ENCODE measurements around the gene CXCL8.
"Not testable (repeated sequence)": the region's sequence is repeated elsewhere in the genome, so short reads cannot be mapped to it uniquely, and the experiment has no call there.

CXCL8 gene

DNA sequence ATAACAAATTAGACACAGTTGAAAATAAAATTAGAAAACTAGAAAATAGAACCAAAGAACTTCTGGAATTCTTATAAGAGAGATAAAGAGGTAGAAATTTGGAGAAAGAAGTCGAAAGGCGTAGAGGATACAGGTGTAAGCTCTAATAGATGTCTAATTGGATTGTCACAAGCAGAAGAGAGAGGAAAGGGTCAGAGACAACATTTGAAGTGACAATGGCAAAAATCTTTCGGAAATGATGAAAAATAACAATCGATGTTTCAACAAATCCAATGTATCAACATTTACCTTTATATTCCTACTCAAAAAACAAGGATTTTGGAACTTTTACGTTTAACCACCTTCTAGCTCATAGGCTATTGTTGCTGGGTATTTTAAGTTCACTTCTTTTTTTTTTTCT, 3.8 kb downstream of the CXCL8 start:
- DNase-seq: no peak

DNA sequence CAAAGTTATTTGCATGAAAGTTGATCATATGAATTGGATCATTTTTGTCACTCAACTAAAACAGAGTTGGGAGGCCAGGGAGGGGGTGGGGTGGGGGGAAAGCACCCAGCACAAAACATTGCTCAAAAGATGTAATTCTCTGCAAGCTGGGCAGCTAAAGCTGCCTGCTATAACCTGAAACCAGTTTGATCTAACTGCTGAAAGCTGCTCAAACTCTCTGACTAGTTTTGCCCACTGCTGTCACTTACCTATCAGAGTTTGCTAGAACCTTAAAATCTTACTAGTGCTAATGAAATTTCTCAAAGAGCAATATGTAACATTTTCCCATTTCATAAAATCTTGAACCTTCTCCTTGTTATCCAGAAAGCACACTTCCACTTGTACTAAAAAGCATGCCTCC, 10.4 kb downstream of the CXCL8 start:
- DNase-seq: no peak

DNA sequence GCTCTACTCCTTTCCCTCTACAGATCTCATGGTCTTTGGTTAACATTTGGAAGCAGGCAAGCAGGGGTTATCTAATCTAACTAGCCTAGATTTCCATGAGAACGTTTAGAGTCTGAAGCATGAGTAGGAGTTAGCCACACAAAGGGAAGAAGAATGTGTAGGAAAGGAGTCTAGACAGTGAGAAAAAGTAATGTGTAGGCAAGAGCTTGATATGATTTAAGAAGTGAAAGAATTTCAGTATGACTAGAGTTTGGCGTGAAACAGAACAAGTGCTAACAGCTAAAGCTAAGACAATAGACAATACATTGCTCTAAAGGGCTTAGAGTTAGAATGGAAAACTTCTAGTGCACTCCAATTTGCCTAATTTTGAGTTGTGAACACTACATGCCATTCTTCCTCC, 10.8 kb downstream of the CXCL8 start:
- DNase-seq: no peak

DNA sequence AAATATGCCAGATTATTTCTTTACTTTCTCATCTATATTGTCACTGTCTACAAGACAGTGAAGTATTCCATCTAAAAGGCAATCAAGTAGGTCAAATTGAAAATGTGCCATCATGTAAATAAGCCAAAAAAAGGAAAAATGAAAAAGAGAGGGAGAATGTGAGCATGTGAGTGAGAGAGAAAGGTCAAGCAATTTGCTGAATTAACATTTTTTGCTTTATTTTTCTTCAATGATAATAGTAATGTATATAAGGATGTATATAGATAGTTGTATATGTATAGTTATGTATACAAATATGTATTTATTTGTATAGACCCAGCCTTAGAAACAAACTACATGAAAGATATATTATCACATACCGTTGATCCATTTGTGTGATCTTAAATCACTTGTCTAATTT, 11.5 kb downstream of the CXCL8 start:
- DNase-seq: no peak

DNA sequence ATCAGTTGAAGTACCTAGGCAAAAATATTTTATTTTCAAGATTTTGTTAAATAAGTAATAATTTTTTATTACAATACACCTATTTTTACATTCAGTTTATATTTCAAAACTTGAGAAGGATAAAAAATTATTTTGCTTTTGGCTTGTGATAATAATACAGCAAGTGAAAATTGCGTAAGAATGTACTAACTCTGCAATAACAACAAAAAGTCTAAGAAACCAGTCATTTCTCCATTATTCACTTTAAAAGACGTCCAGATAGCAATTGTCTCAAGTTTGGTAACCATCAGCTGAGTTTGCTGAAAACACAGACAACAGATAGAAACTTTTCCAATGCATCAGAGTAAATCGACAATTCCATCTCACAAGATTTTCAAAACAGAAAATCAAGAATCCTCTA, 12.1 kb downstream of the CXCL8 start:
- no peak for DNase-seq

DNA sequence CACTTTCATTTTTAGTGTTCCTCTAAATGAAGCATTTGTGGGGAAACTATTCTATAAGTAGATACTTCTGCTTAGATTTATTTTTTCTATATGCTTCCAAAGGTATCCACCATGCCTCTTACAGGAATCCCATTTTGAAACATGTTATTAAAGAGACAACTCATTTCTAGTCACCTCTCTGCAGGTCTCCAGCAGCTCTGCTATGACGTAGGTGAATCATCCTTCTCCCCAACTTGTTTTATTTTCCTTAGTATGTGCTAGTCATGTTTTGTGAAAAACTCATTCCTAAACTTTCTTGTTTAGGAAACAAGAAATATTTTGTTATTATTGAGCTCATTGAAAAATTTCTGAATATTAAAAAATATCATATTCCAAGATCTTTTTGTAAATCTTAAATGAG, 12.8 kb downstream of the CXCL8 start:
- DNase-seq: no peak

DNA sequence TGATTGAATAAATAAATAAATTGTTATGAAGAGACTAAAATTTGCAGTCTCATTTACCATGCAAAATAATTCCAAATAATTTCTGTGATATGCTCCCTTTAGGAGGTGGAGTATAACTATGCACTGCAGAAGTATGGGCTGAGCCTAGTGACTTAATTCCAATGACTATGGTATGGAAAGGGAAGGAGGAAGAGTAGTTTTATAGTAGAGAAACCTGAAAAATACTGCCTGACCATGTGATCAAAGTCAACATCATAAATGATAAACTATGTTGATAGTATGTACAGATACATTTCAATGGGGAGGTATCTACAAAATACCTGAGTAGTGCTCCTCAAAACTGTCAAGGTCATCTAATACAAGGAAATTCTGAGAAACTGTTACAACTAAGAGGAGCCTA, 14.6 kb downstream of the CXCL8 start:
- no peak for DNase-seq

DNA sequence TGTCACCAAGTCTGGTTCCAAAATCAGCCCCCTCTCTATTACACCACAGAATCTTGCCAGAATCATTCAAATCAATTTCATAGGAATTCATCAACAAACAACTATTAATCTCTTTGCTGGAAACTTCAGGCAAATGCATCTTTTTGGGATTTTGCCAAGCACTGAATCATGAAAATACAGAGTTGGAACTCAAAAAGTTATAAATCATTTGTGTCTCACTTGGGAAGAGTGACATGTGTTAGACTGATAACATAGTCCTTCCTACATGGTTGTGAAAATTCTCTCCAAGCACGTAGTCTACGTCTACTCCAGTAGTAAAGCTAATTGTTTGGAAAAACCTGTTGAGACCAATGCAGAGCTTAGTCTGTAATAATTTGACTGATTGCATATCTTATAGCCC, 19.0 kb downstream of the CXCL8 start:
- no peak for DNase-seq

DNA sequence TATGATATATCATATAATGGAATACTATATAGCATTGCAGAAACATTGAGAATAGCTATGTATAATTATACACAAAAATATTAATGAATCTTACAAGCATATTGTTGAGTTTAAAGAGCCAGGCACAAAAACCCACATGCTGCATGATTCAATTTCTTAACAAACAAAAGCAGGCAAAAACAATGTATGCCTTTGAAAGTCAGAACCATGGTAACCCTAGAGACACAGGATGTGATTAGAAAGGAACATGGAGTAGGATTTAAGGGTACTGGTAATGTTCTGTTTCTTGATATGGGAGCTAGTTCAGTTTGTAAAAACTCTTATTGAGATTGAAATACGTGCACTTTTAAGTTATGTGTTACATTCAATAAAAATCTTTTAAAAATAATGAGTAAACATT, 21.5 kb downstream of the CXCL8 start:
- DNase-seq: no peak

DNA sequence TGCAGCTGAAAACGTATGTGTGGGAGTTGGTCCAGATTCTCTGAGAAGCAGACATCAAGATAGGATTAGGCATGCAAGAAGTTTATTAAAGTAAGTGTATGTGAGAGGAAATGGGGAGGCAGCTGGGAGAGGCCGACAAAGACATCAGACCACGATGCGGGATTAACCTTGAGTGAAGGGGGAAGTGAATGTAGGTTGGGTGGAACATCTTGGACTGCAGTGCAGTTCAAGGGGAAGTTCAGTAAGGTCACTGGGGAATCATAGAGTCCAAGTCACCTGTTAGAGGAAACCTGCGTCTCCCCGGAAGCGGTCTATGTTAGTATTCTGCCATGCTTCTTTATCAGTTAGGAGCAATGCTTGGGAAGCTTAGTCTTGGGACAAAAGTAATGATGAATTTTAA, 22.0 kb downstream of the CXCL8 start:
- no peak for DNase-seq

DNA sequence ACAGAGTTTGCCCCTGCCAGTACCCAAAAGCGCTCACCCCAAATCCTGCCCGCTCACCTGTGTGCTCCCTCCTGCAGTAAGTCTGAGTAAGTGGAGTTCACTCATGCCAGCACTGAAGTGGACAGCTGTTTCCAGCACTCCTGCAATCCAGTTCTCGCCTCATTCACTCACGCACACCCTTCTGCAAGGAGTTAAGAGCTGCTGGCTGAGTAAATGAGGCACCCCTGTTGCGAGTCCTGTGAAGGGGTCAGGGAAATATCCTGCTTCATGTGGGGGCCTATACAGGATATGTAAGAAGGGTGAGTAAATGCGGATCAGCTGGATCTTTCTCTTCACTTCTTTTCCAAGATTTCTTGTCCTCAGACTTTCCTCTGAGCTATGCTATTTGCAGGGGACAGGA, 23.5 kb downstream of the CXCL8 start:
- no peak for DNase-seq

DNA sequence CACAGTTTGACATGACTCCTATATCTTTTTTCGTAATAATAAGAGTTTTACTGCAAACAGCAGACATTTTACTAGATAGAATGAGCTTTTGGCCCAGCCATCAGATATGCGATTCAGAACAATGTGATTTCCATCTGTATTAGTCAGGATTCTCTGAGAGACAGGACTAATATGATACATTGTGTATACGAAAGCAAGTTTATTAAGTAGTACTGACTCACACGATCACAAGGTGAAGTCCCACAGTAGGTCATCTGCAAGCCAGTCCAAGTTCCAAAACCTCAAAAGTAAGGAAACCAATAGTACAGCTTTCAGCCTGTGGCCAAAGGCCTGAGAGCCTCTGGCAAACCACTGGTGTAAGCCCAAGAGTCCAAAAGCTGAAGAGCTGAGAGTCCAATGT, 24.1 kb downstream of the CXCL8 start:
- no peak for DNase-seq

DNA sequence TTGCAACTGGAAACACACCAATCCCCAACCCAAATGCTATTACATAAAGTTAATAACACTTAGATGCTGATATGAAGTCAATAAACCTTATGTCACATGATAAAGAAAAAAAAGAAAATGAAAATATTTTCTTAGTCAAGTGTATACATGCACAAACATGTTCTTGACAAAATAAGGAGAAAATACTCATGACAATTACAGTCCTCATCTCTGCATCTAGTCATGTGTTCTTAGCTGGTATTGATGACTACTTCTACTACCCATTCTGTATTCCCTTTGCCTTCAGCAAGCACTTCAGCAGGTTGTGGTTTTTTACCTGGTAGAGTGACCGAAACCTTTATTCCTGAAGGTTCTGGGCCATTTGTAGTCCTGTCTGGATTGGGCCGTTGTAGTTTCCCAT, 24.9 kb downstream of the CXCL8 start:
- DNase-seq: no peak

DNA sequence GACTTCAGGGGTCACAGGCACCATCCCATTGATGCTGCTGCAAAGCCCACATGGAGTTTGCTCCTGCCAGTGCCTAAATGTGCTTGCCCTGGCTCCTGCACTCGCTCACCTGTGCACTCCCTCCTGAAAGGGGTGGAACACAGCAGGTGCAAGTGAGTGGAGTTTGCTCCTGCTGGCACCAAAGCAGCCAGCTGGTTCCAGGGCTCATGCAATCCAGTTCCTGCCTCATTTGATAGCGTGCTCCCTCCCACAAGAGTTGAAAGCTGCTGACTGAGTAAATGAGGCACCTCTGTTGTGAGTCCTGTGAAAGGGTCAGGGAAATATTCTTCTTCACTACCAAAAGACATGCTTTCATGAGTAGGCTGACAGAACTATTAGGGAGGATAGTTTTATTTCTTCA, 30.5 kb downstream of the CXCL8 start:
- DNase-seq: peak; percentile 40

DNA sequence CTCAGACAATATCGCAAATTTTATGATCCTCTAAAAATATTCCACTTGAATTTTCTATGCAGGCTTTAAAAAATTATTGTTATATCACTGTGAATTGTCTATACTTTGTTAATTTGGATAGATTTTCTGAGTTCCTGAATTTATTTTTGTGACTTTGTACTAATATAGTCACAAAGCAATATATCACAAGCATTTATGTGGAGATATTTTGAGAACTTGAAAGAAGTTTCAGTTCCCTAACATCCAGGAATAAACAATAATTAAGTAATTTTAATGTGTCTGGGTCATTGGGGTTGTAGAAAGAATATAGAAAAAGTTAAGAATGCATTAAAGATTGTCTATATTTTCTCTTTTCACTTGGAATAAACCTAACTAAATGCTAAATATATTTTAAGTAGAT, 32.0 kb downstream of the CXCL8 start:
- DNase-seq: no peak

DNA sequence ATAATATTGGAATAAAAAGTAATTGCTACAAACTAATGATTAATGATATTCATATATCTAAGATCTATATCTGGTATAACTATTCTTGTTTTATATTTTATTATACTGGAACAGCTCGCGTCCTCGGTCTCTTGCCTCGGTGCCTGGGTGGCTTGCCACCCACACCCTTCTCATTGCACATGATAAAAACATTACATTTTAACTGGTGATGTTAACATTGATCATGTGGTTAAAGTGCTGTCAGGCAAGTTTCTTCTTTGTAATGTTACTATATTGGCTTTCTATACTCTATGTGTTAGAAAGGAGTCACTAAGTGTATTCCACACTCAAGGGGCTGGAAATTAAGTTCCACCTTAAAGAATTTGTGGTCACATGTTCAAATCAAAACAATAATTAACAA, 34.0 kb downstream of the CXCL8 start:
- DNase-seq: not testable (repeated sequence)

DNA sequence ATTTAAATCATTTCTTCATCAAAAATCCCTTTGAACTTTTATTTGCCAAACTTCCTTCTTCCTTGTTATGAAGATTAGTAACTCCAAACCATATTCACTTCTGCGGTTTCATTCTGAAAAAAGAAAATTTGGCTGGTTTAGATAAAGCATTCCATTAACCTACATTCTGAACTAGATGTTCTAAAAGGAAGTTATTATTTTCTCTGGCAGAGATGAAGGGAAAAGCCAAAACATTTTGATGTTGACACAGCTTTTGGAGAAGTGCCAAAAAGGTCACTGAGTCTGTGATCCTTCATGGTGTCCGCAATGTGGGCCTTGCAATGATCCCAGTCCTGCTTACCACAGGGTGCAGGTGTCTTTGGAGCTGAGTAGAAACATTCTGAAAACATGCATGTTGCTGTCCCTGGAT, 36.0 kb downstream of the CXCL8 start:
- peak; percentile 33 for DNase-seq

DNA sequence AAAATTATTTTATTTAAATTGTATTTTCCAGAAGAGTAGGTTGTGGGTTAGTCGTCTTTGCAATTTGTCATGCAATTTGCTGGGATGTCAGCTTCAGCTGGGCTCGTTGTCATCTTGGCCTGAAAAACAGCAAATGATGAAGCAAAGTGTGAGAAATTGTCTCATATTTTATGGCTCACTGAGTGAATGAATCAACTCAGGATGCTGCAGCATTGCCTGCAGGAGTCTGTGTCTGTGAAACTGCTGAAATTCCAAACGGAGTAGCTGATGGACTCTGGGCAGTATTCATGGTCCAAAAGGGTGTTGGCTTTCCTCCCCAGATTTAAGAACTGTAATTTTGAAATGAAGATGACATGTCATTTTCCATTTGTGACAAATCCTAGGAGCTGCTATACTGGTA, 37.2 kb downstream of the CXCL8 start:
- no peak for DNase-seq

DNA sequence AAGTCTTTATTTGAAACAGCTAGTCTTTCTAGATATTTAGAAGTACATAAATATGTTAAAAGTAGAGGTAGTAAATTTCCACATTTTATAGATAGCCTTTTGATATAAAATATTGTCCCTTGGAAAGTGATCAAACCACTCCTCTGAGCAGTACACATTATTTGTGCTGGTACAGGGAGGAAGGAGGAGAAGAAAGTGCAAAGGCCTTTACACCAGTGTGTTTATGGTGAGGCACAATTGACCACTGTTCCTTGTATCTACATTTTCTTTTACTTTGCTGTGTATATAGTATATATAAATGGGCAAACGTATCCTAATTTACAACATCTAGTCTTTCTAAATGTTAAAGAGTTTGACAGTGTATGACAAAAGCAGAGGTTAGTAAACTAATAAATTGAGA, 39.9 kb downstream of the CXCL8 start:
- DNase-seq: no peak

DNA sequence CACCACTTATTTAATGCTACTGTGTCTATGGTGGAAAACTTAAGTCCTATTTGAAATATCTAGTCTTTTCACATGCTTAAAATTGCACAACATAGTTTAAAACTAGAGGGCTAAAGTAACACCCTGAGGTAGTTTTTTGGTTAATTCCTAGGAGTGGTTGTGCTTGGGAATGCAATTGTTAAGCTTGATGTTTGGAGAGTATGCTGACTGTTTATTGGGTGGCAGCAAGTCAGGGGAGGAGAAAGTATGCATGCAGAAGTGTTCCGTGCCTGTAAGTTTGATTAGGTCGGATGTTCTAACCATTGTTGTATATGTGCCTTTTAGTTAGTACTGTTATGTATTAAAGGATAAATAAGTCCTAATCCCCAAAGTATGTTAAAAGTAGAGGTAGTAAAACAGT, 40.5 kb downstream of the CXCL8 start:
- DNase-seq: no peak

DNA sequence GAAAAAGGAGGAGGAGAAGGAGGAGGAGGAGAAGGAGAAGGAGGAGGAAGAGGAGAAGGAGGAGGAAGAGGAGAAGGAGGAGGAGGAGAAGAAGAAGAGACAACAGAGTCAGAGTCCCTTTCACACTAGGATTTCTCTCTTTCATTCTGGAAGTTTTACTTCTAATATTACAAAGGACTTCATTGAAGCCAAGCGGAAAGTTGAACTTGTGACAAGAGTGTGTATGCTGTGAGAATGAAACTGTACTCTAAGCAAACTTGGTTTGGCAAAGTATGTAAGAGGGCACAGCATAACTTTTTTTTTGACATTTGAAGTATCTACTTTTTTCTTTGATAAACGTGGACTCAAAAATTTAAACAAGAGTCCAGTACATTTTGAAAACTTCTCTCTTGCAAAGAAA, 48.0 kb downstream of the CXCL8 start:
- DNase-seq: no peak
